GM23338 (cell line): Measurements from ENCODE around the gene CFAP300.

Source experiments
- CREB1 ChIP-seq: fragments of 250-450 bp; sonication (Bioruptor Pico); IDR thresholded peaks from 2 replicates; pipeline ENCODE4 v1.5.0; 2020; ENCODE audit warnings: low read depth, mild to moderate bottlenecking, moderate library complexity
- CTCF ChIP-seq, 2 experiments: fragments of 200-600 bp in 1 of 2; sonication (generic) in 1 of 2; conservative IDR thresholded peaks; 2 replicates each; pipeline versions ENCODE4 v1.5.1 to v1.6.1; 2016 to 2017; ENCODE audit warnings: antibody characterized with exemption in 2 of 2, low read depth in 2 of 2, mild to moderate bottlenecking in 2 of 2, moderate library complexity in 1 of 2
- EZH2 ChIP-seq: fragments of 200-600 bp; sonication (generic); IDR thresholded peaks from one replicate; pipeline ENCODE4 v1.8.0; 2017; ENCODE audit warnings: antibody characterized with exemption, mild to moderate bottlenecking, low read depth; ENCODE audit not compliant: unreplicated experiment
- EZH2phosphoT487 ChIP-seq: fragments of 200-600 bp; sonication (generic); IDR thresholded peaks from one replicate; pipeline ENCODE4 v1.8.1; 2018; ENCODE audit warnings: antibody characterized with exemption; ENCODE audit not compliant: unreplicated experiment
- POLR2AphosphoS5 ChIP-seq: IDR thresholded peaks from 2 replicates; pipeline ENCODE4 v1.6.1; 2016; ENCODE audit warnings: antibody characterized with exemption, low read depth
- REST ChIP-seq: IDR thresholded peaks from one replicate; pipeline ENCODE4 v1.6.1; 2018; ENCODE audit warnings: antibody characterized with exemption; ENCODE audit not compliant: unreplicated experiment
- ZNF114 ChIP-seq: fragments of 250-450 bp; sonication (Bioruptor Pico); IDR thresholded peaks from 2 replicates; pipeline ENCODE4 v1.5.0; 2020; ENCODE audit warnings: mild to moderate bottlenecking, moderate library complexity

DNA sequence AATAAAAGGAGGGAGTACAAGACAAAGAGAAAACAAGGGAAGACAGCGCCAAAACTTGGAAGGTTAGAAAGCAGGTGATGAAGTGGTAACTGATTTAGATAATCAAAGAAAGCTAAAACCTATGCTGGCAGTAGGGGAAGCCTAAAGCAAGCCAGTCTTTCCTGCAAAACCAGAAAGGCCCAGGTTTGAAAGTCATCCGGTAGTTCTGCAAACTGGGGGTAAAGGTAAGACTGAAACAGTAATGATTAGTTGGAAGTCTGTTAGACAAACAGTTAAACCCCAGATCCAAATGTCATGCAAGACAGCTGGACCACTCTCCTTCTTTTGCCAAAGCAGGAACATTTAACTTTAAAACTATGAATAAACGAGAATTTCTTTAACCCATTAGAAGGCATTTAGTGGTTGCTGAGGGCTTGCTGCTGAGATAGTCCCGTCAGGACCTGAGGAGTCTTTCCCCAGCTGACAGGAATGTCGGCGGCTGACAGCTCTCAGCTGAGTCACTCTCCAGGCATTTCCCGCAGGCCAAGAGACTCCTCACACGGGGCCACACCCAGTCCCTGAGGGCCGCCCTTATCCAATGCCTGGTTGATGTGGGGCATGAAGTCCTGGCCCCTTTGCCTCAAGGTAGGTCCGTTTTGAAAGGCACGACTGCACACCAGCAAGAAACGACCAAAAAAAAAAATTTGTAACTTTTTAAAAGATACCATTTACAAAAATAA lies 36.3 kb upstream of the CFAP300 start:
- TF ChIP-seq EZH2 (no peak), ZNF114 (CRISPR knock-in tag) (no peak), CTCF (conservative IDR thresholded peaks at IDR 0.05; ENCODE audit: low read depth in 2 of 2) (no peak), POLR2AphosphoS5 (no peak), EZH2phosphoT487 (no peak), REST (no peak), CREB1 (CRISPR knock-in tag) (no peak)
